SK-N-SH (cell line): Measurements from ENCODE around the gene ZRANB3. TPM values are rescaled to one million over a fixed set of nuclear protein-coding genes. Genes with fewer than 3 reads are reported as not detected.

Source experiments
- CTCF ChIA-PET: fragments of 300-600, 350-600 bp; formaldehyde crosslinking; extraction: SDS; loops from one replicate; lab custom pipeline; 2021; lab: Yijun Ruan, JAX
- POLR2A ChIA-PET: fragments of 350-600 bp; sonication (Branson Sonifier 250); formaldehyde crosslinking; extraction: SDS; loops from one replicate; lab custom pipeline; 2020; ENCODE audit warnings: antibody characterized with exemption, inconsistent platforms; lab: Yijun Ruan, JAX
- DNase-seq: peaks from one replicate; pipeline ENCODE4 v3.0.0; 2012
- H2AFZ ChIP-seq: fragments of 200-600 bp; sonication (generic); 2 replicates; pipeline ENCODE4 v1.8.1; 2016; ENCODE audit warnings: antibody characterized with exemption, mild to moderate bottlenecking, low read depth
- H3F3A ChIP-seq: fragments of 200-600 bp; sonication (generic); replicated peaks from 2 replicates; pipeline ENCODE3; 2016; ENCODE audit warnings: antibody characterized with exemption, mild to moderate bottlenecking; ENCODE audit not compliant: insufficient read depth
- H3K27ac ChIP-seq, 2 experiments: fragments of 200-500 bp in 1 of 2; fragments of 200-600 bp in 1 of 2; sonication (Bioruptor generic) in 1 of 2; sonication (generic), shearing (Covaris generic) in 1 of 2; 2 replicates each; pipeline versions ENCODE4 v1.5.1 to v1.6.1; 2014 to 2016; ENCODE audit warnings: low read depth in 2 of 2, inconsistent platforms in 1 of 2, low read length in 1 of 2, mild to moderate bottlenecking in 1 of 2, mixed read lengths in 1 of 2
- H3K27me3 ChIP-seq: fragments of 200-600 bp; sonication (generic), shearing (Covaris generic); 2 replicates; pipeline ENCODE4 v1.6.1; 2016; ENCODE audit warnings: mixed run types; ENCODE audit not compliant: insufficient read depth
- H3K36me3 ChIP-seq, 2 experiments: fragments of 200-500 bp in 1 of 2; fragments of 200-600 bp in 1 of 2; sonication (Bioruptor generic) in 1 of 2; sonication (generic) in 1 of 2; replicated peaks in 1 of 2; 2 replicates each; pipeline versions ENCODE3 to v1.5.1; 2014 to 2016; ENCODE audit warnings: low read length in 1 of 2, mild to moderate bottlenecking in 1 of 2; ENCODE audit not compliant: insufficient read depth in 2 of 2, control insufficient read depth in 1 of 2
- H3K4me1 ChIP-seq, 2 experiments: fragments of 200-500 bp in 1 of 2; fragments of 200-600 bp in 1 of 2; sonication (Bioruptor generic) in 1 of 2; sonication (generic), shearing (Covaris generic) in 1 of 2; 2 replicates each; pipeline versions ENCODE4 v1.5.1 to v1.6.1; 2014 to 2016; ENCODE audit warnings: low read depth in 1 of 2, low read length in 1 of 2, mixed run types in 1 of 2; ENCODE audit not compliant: insufficient read depth in 2 of 2, control insufficient read depth in 1 of 2
- H3K4me2 ChIP-seq: fragments of 200-600 bp; sonication (generic), shearing (Covaris generic); 2 replicates; pipeline ENCODE4 v1.6.1; 2017; ENCODE audit warnings: mixed run types
- H3K4me3 ChIP-seq, 2 experiments: fragments of 200-500 bp in 1 of 2; fragments of 200-600 bp in 1 of 2; sonication (Bioruptor generic) in 1 of 2; sonication (generic), shearing (Covaris generic) in 1 of 2; 2 replicates each; pipeline versions ENCODE4 v1.5.1 to v1.8.1; 2014 to 2016; ENCODE audit warnings: low read depth in 2 of 2, inconsistent platforms in 1 of 2, low read length in 1 of 2, mild to moderate bottlenecking in 1 of 2, mixed read lengths in 1 of 2, moderate library complexity in 1 of 2
- H3K79me2 ChIP-seq: fragments of 200-600 bp; sonication (generic); 2 replicates; pipeline ENCODE4 v1.8.1; 2017; ENCODE audit warnings: mild to moderate bottlenecking; ENCODE audit not compliant: insufficient read depth
- H3K9ac ChIP-seq: fragments of 200-600 bp; sonication (generic); 2 replicates; pipeline ENCODE4 v1.6.1; 2017; ENCODE audit warnings: mixed run types
- H3K9me2 ChIP-seq: fragments of 200-600 bp; sonication (generic); 2 replicates; pipeline ENCODE4 v1.6.1; 2017; ENCODE audit warnings: mixed run types
- H3K9me3 ChIP-seq: fragments of 200-600 bp; sonication (generic); 2 replicates; pipeline ENCODE4 v1.6.1; 2017; ENCODE audit warnings: mixed run types, mild to moderate bottlenecking, moderate library complexity
- H4K20me1 ChIP-seq: fragments of 200-600 bp; sonication (generic); 2 replicates; pipeline ENCODE4 v1.6.1; 2017; ENCODE audit warnings: mild to moderate bottlenecking, mixed run types; ENCODE audit not compliant: insufficient read depth
- ELF1 ChIP-seq: IDR thresholded peaks from 2 replicates; pipeline ENCODE4 v1.4.0; 2012
- EP300 ChIP-seq, 2 experiments: IDR thresholded peaks; 2 replicates each; pipeline versions ENCODE4 v1.4.0 to v1.6.1; 2012; ENCODE audit warnings: borderline replicate concordance in 1 of 2, low read depth in 1 of 2, low read length in 1 of 2
- EZH2phosphoT487 ChIP-seq: fragments of 200-600 bp; sonication (generic); IDR thresholded peaks from 2 replicates; pipeline ENCODE4 v1.6.1; 2017; ENCODE audit warnings: low read depth, mixed run types, mild to moderate bottlenecking, antibody characterized with exemption, moderate library complexity, borderline replicate concordance
- FOSL2 ChIP-seq: IDR thresholded peaks from 2 replicates; pipeline ENCODE4 v1.4.0; 2012; ENCODE audit warnings: low read depth, mild to moderate bottlenecking, moderate library complexity, borderline replicate concordance
- FOXJ3 ChIP-seq: sonication (generic); formaldehyde crosslinking; IDR thresholded peaks from 2 replicates; pipeline ENCODE4 v1.5.1; 2020; ENCODE audit warnings: mild to moderate bottlenecking, missing genetic modification reagents
- FOXM1 ChIP-seq: IDR thresholded peaks from 2 replicates; pipeline ENCODE4 v1.4.0; 2012; ENCODE audit warnings: low read depth, mild to moderate bottlenecking
- GATA2 ChIP-seq: sonication (generic); formaldehyde crosslinking; IDR thresholded peaks from 2 replicates; pipeline ENCODE4 v1.5.0; 2020; ENCODE audit warnings: mild to moderate bottlenecking, missing genetic modification reagents
- MXI1 ChIP-seq: IDR thresholded peaks from 2 replicates; pipeline ENCODE4 v1.6.1; 2012; ENCODE audit warnings: mild to moderate bottlenecking, low read depth, low read length, improper control_type of control experiment
- NRF1 ChIP-seq: IDR thresholded peaks from 2 replicates; pipeline ENCODE4 v1.6.1; 2012; ENCODE audit warnings: low read depth, mild to moderate bottlenecking, low read length
- RAD21 ChIP-seq: IDR thresholded peaks from 2 replicates; pipeline ENCODE4 v1.6.1; 2012; ENCODE audit warnings: mild to moderate bottlenecking, low read length
- RCOR1 ChIP-seq: fragments of 150-350 bp; IDR thresholded peaks from 2 replicates; pipeline ENCODE4 v1.6.1; 2017; ENCODE audit warnings: antibody characterized with exemption, low read length
- RXRA ChIP-seq: IDR thresholded peaks from 2 replicates; pipeline ENCODE4 v1.4.0; 2012; ENCODE audit warnings: low read depth, mild to moderate bottlenecking, borderline replicate concordance
- SMC3 ChIP-seq: IDR thresholded peaks from 2 replicates; pipeline ENCODE4 v1.6.1; 2012; ENCODE audit warnings: low read depth, low read length, improper control_type of control experiment
- TEAD4 ChIP-seq: IDR thresholded peaks from 2 replicates; pipeline ENCODE4 v1.4.0; 2012; ENCODE audit warnings: mild to moderate bottlenecking, borderline replicate concordance; ENCODE audit not compliant: insufficient read depth
- YY1 ChIP-seq: IDR thresholded peaks from 2 replicates; pipeline ENCODE4 v1.4.0; 2012; ENCODE audit warnings: low read depth, mild to moderate bottlenecking
- WGBS: methylation state at CpG from one replicate; pipeline ENCODE4 v1.1.6; 2017; ENCODE audit warnings: low lambda C conversion rate; 5-methylcytosine and 5-hydroxymethylcytosine counted together
- polyA plus RNA-seq, 3 experiments: library from polyadenylated mRNA; depleted of rRNA; stranded (reverse); fragments of >200 nt; gene quantifications; 2 replicates each; pipeline ENCODE4 v1.2.3, GENCODE V29; 2012
- TF ChIP-seq, protein P1 (sequence below): IDR thresholded peaks from 2 replicates; pipeline ENCODE4 v1.6.1; 2012; ENCODE audit warnings: mild to moderate bottlenecking, low read depth, low read length, moderate library complexity
- TF ChIP-seq, protein P2 (sequence below): fragments of 200-600 bp; sonication (generic); IDR thresholded peaks from 2 replicates; pipeline ENCODE4 v1.6.1; 2017; ENCODE audit warnings: antibody characterized with exemption, mild to moderate bottlenecking, moderate library complexity
- TF ChIP-seq, protein P3 (sequence below): fragments of 150-350 bp; IDR thresholded peaks from 2 replicates; pipeline ENCODE4 v1.6.1; 2017; ENCODE audit warnings: antibody characterized with exemption, low read length, low read depth, borderline replicate concordance

The ZRANB3 gene
- polyA plus RNA-seq, 1 of the 3 experiments (the other 2 are of a cell fraction) = 4.1 TPM

DNA sequence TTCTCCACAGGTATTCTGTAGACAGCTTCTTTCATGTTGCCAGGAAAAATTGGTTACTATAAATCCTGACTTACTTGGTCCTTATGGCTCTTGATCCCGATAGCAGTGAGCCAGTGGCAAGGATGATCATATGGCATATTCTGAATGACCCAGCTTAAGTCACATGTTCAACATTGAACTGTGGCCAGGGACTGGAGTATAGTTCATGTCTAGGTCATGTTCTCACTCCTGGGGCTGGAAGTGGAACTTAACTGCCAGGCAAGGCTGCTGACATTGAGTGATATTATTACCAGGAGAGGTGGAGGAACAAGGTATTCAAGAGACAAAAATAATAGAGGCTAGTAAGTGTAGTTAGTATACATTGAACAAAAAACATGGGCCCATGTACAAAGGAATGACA, 26.5 kb upstream of the ZRANB3 start (continued):
- TF ChIP-seq, protein P1, sequence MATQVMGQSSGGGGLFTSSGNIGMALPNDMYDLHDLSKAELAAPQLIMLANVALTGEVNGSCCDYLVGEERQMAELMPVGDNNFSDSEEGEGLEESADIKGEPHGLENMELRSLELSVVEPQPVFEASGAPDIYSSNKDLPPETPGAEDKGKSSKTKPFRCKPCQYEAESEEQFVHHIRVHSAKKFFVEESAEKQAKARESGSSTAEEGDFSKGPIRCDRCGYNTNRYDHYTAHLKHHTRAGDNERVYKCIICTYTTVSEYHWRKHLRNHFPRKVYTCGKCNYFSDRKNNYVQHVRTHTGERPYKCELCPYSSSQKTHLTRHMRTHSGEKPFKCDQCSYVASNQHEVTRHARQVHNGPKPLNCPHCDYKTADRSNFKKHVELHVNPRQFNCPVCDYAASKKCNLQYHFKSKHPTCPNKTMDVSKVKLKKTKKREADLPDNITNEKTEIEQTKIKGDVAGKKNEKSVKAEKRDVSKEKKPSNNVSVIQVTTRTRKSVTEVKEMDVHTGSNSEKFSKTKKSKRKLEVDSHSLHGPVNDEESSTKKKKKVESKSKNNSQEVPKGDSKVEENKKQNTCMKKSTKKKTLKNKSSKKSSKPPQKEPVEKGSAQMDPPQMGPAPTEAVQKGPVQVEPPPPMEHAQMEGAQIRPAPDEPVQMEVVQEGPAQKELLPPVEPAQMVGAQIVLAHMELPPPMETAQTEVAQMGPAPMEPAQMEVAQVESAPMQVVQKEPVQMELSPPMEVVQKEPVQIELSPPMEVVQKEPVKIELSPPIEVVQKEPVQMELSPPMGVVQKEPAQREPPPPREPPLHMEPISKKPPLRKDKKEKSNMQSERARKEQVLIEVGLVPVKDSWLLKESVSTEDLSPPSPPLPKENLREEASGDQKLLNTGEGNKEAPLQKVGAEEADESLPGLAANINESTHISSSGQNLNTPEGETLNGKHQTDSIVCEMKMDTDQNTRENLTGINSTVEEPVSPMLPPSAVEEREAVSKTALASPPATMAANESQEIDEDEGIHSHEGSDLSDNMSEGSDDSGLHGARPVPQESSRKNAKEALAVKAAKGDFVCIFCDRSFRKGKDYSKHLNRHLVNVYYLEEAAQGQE = no peak
- TF ChIP-seq RAD21 = no peak
- TF ChIP-seq RXRA = no peak
- TF ChIP-seq, protein P2, sequence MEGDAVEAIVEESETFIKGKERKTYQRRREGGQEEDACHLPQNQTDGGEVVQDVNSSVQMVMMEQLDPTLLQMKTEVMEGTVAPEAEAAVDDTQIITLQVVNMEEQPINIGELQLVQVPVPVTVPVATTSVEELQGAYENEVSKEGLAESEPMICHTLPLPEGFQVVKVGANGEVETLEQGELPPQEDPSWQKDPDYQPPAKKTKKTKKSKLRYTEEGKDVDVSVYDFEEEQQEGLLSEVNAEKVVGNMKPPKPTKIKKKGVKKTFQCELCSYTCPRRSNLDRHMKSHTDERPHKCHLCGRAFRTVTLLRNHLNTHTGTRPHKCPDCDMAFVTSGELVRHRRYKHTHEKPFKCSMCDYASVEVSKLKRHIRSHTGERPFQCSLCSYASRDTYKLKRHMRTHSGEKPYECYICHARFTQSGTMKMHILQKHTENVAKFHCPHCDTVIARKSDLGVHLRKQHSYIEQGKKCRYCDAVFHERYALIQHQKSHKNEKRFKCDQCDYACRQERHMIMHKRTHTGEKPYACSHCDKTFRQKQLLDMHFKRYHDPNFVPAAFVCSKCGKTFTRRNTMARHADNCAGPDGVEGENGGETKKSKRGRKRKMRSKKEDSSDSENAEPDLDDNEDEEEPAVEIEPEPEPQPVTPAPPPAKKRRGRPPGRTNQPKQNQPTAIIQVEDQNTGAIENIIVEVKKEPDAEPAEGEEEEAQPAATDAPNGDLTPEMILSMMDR = no peak
- TF ChIP-seq FOXJ3 (CRISPR knock-in tag) = no peak
- TF ChIP-seq, all 33 proteins: peak for 0

DNA sequence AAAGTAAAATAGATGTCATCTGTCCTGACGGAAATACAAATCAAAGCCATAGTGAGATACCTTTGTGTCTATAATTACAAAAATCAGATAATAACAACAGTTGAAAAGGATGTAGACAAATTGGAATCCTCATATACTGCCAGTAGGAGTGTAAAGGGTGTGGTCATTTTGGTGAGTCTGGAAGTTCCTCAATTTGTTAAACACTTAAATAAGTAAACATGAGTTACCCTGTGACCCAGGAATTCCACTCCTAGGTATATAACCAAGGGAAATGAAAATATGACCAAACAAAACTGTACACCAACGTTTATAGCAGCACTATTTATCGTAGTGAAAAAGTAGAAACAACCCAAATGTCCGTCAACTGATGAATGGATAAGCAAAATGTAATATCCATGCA, 24.3 kb upstream of the ZRANB3 start:
- CTCF ChIA-PET = no interaction called here
- peaks cover 75% of the 10 kb centered on the region for H3K79me2 ChIP-seq

More for the DNA sequence above, 24.3 kb upstream of the ZRANB3 start:
- DNase-seq = no peak
- no peaks in the 10 kb centered on the region for H3K36me3 ChIP-seq
- H4K20me1 ChIP-seq = 0 out of 2 replicates have a peak, but pooled peaks cover 4% of the 10 kb centered on the region
- no peaks in the 10 kb centered on the region for H3F3A ChIP-seq
- POLR2A ChIA-PET = no interaction called here
- no peak overlapping the region for H2AFZ ChIP-seq
- H3K9me2 ChIP-seq = no peaks in the 10 kb centered on the region
- WGBS = 92% methylated on average over 4 of the region's 4 CpGs
- no peaks in the 10 kb centered on the region for H3K27me3 ChIP-seq
- H3K4me3 ChIP-seq = no peak overlapping the region
- TF ChIP-seq MXI1 = no peak
- TF ChIP-seq, protein P1 = no peak
- TF ChIP-seq EZH2phosphoT487 = no peak
- TF ChIP-seq ELF1 = no peak
- TF ChIP-seq FOSL2 = no peak
- TF ChIP-seq SMC3 = no peak
- no peak for TF ChIP-seq EP300 (IDR thresholded peaks at IDR 0.05; ENCODE audit: borderline replicate concordance in 1 of 2, low read depth in 1 of 2, low read length in 1 of 2)
- no peak for TF ChIP-seq RAD21
- no peak for TF ChIP-seq FOXM1
- TF ChIP-seq, protein P2 = no peak
- no peak for TF ChIP-seq YY1
- TF ChIP-seq GATA2 (CRISPR knock-in tag) = no peak
- no peak for TF ChIP-seq NRF1
- TF ChIP-seq, protein P3, sequence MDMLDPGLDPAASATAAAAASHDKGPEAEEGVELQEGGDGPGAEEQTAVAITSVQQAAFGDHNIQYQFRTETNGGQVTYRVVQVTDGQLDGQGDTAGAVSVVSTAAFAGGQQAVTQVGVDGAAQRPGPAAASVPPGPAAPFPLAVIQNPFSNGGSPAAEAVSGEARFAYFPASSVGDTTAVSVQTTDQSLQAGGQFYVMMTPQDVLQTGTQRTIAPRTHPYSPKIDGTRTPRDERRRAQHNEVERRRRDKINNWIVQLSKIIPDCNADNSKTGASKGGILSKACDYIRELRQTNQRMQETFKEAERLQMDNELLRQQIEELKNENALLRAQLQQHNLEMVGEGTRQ = no peak
- TF ChIP-seq RXRA = no peak
- TF ChIP-seq TEAD4 = no peak
- TF ChIP-seq RCOR1 = no peak
- TF ChIP-seq FOXJ3 (CRISPR knock-in tag) = no peak
- peaks cover 0 to 2% of the 10 kb centered on the region in 2 experiments; a peak in 1 of 4 replicates for H3K4me1 ChIP-seq
- no peak overlapping the region for H3K9ac ChIP-seq
- no peak overlapping the region for H3K4me2 ChIP-seq
- H3K9me3 ChIP-seq = no peaks in the 10 kb centered on the region
- no peak overlapping the region for H3K27ac ChIP-seq
